HCT116 (cell line): ENCODE measurements around the gene TRPV5. TPM values are rescaled to one million over a fixed set of nuclear protein-coding genes. Genes with fewer than 3 reads are reported as not detected.

ENCODE experiments used
- ATAC-seq: fragments of 200-7000 bp; cut with Tn5 transposase; 2 replicates; pipeline ENCODE4 v1.9.1; 2020; ENCODE audit warnings: mild to moderate bottlenecking, moderate library complexity
- BruUV-seq: library from RNA; stranded (reverse); fragments of 400-500 nt; replicated peaks from 2 replicates; lab custom pipeline; 2021; lab: Mats Ljungman, UMichigan
- CTCF ChIA-PET: fragments of 300-600 bp; sonication (Branson Sonifier 250); formaldehyde crosslinking; loops from one replicate; lab custom pipeline; 2021; ENCODE audit warnings: antibody characterized with exemption; lab: Charles Lee
- POLR2A ChIA-PET: fragments of 300-600, 350-600 bp; sonication (Branson Sonifier 250); formaldehyde crosslinking; loops from one replicate; lab custom pipeline; 2021; ENCODE audit warnings: antibody characterized with exemption; lab: Charles Lee
- RAD21 ChIA-PET, 2 experiments: fragments of 300-600 bp; sonication (Branson Sonifier 250); formaldehyde crosslinking; loops; one replicate each; lab custom pipeline; 2023; ENCODE audit warnings: low total read pairs in 2 of 2; ENCODE audit not compliant: uncharacterized antibody in 2 of 2, unreplicated experiment in 2 of 2, low non-redundant PET in 1 of 2; lab: Charles Lee
- DNase-seq: peaks from one replicate; pipeline ENCODE4 v3.0.0-alpha.2; 2010; ENCODE audit warnings: low read depth, low spot score
- H2AFZ ChIP-seq: fragments of 200-600 bp; shearing (Covaris generic), sonication (generic); 2 replicates; pipeline ENCODE4 v1.6.1; 2017; ENCODE audit warnings: low read depth, mixed run types, mixed read lengths, antibody characterized with exemption, low read length; ENCODE audit not compliant: poor library complexity, severe bottlenecking
- H3K27ac ChIP-seq: 2 replicates; pipeline ENCODE4 v1.5.1; 2012; ENCODE audit warnings: low read depth, low read length
- H3K27me3 ChIP-seq: fragments of 200-600 bp; sonication (generic); 2 replicates; pipeline ENCODE4 v1.6.1; 2016; ENCODE audit warnings: mixed run types, low read length, mixed read lengths; ENCODE audit not compliant: insufficient read depth
- H3K36me3 ChIP-seq, 2 experiments: fragments of 200-500 bp in 1 of 2; fragments of 200-600 bp in 1 of 2; sonication (Bioruptor generic) in 1 of 2; sonication (generic) in 1 of 2; 2 replicates each; pipeline versions ENCODE4 v1.5.1 to v1.6.1; 2014 to 2016; ENCODE audit warnings: low read length in 2 of 2, inconsistent platforms in 1 of 2, mixed read lengths in 1 of 2, mixed run types in 1 of 2; ENCODE audit not compliant: insufficient read depth in 2 of 2, control insufficient read depth in 1 of 2
- H3K4me1 ChIP-seq, 2 experiments: fragments of 200-600 bp in 1 of 2; sonication (generic) in 1 of 2; 2 replicates each; pipeline versions ENCODE4 v1.5.1 to v1.6.1; 2012 to 2017; ENCODE audit warnings: low read length in 2 of 2, inconsistent platforms in 1 of 2, mild to moderate bottlenecking in 1 of 2, mixed read lengths in 1 of 2, mixed run types in 1 of 2, moderate library complexity in 1 of 2; ENCODE audit not compliant: insufficient read depth in 2 of 2, control insufficient read depth in 1 of 2
- H3K4me2 ChIP-seq: fragments of 200-600 bp; sonication (generic); 2 replicates; pipeline ENCODE4 v1.6.1; 2017; ENCODE audit warnings: mixed run types, low read length, mixed read lengths
- H3K4me3 ChIP-seq, 2 experiments: fragments of 200-600 bp in 1 of 2; sonication (generic) in 1 of 2; replicated peaks in 1 of 2; 2 replicates each; pipeline ENCODE4 v1.5.1; 2011 to 2016; ENCODE audit warnings: low read length in 2 of 2, control low read depth in 1 of 2, low read depth in 1 of 2, mild to moderate bottlenecking in 1 of 2, mixed read lengths in 1 of 2, mixed run types in 1 of 2
- H3K79me2 ChIP-seq: fragments of 200-600 bp; sonication (generic); 2 replicates; pipeline ENCODE4 v1.6.1; 2017; ENCODE audit warnings: mild to moderate bottlenecking, mixed run types, low read length, moderate library complexity, mixed read lengths; ENCODE audit not compliant: insufficient read depth
- H3K9ac ChIP-seq: fragments of 200-600 bp; sonication (generic); 2 replicates; pipeline ENCODE4 v1.6.1; 2016; ENCODE audit warnings: low read length, mixed read lengths
- H3K9me2 ChIP-seq: fragments of 200-600 bp; sonication (generic), shearing (Covaris generic); 2 replicates; pipeline ENCODE4 v1.6.1; 2017; ENCODE audit warnings: mixed run types, mild to moderate bottlenecking, moderate library complexity; ENCODE audit not compliant: insufficient read depth
- H3K9me3 ChIP-seq, 2 experiments: fragments of 200-500 bp in 1 of 2; fragments of 200-600 bp in 1 of 2; sonication (Bioruptor generic) in 1 of 2; sonication (generic) in 1 of 2; 2 replicates each; pipeline ENCODE4 v1.6.1; 2014 to 2017; ENCODE audit warnings: low read length in 2 of 2, mixed read lengths in 2 of 2, inconsistent platforms in 1 of 2, low read depth in 1 of 2, mild to moderate bottlenecking in 1 of 2, mixed run types in 1 of 2, moderate library complexity in 1 of 2; ENCODE audit not compliant: control insufficient read depth in 1 of 2, insufficient read depth in 1 of 2
- H4K20me1 ChIP-seq: fragments of 200-600 bp; sonication (generic), shearing (Covaris generic); 2 replicates; pipeline ENCODE4 v1.6.1; 2017; ENCODE audit warnings: mixed run types, mild to moderate bottlenecking, moderate library complexity; ENCODE audit not compliant: insufficient read depth
- CBX3 ChIP-seq: IDR thresholded peaks from 2 replicates; pipeline ENCODE4 v1.6.1; 2012; ENCODE audit warnings: low read depth
- CEBPB ChIP-seq: IDR thresholded peaks from 2 replicates; pipeline ENCODE4 v1.6.1; 2012; ENCODE audit warnings: low read depth
- EGR1 ChIP-seq: IDR thresholded peaks from 2 replicates; pipeline ENCODE4 v1.6.1; 2012; ENCODE audit warnings: low read depth
- ELF1 ChIP-seq: IDR thresholded peaks from 2 replicates; pipeline ENCODE4 v1.6.1; 2012; ENCODE audit warnings: low read depth, borderline replicate concordance
- EZH2phosphoT487 ChIP-seq: fragments of 200-600 bp; IDR thresholded peaks from 2 replicates; pipeline ENCODE4 v1.6.1; 2018; ENCODE audit warnings: antibody characterized with exemption, borderline replicate concordance
- FOSL1 ChIP-seq: IDR thresholded peaks from 2 replicates; pipeline ENCODE4 v1.6.1; 2012; ENCODE audit warnings: low read depth
- MAX ChIP-seq: IDR thresholded peaks from 2 replicates; pipeline ENCODE4 v1.6.1; 2012
- POLR2A ChIP-seq: IDR thresholded peaks from 2 replicates; pipeline ENCODE4 v1.7.0; 2011; ENCODE audit warnings: borderline replicate concordance; ENCODE audit not compliant: insufficient read depth, insufficient read length; ENCODE audit errors: extremely low read depth
- RAD21 ChIP-seq: IDR thresholded peaks from 2 replicates; pipeline ENCODE4 v1.6.1; 2012; ENCODE audit warnings: low read depth, mild to moderate bottlenecking
- SIN3A ChIP-seq: IDR thresholded peaks from 2 replicates; pipeline ENCODE4 v1.6.1; 2012; ENCODE audit warnings: low read depth
- SP1 ChIP-seq: IDR thresholded peaks from 2 replicates; pipeline ENCODE4 v1.6.1; 2012; ENCODE audit warnings: low read depth
- SRF ChIP-seq: IDR thresholded peaks from 2 replicates; pipeline ENCODE4 v1.6.1; 2012; ENCODE audit warnings: low read depth
- ZNF274 ChIP-seq: fragments of 200-500 bp; sonication (Bioruptor generic); IDR thresholded peaks from 2 replicates; pipeline ENCODE4 v1.6.1; 2014; ENCODE audit warnings: mild to moderate bottlenecking, low read depth, low read length, inconsistent platforms
- intact Hi-C: fragments of 100-400 bp; cut with micrococcal nuclease; formaldehyde crosslinking; loops from 2 replicates; pipeline ENCODE4 v1.10.0; 2022
- total RNA-seq: library from RNA; stranded (reverse); gene quantifications from one replicate; pipeline ENCODE4 v1.2.1, GENCODE V29; 2021; ENCODE audit not compliant: unreplicated experiment

TRPV5 gene
- total RNA-seq, 1 experiment from 2014 or later: not detected

DNA sequence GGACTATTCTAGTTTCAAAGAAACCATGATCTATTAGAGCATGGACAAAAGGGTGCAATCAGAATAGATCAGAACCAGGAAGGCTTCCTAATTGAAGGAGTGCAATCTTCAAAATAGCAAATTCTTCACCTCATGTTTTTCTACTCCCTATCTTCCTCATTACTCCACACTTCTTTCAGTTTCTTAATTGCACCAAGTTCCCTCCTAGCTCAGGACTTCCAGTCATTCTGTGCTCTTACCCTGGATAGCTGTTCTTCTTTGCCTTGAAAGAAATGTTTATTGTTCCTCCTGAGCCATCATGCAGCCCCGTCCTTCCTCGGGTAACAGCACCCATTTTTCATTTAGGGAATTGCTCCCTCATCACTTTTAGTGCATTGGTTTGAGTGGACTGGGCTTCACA, 23.1 kb downstream of the TRPV5 start:
- Histone ChIP-seq H3K79me2 (no peaks in the 10 kb centered on the region), H4K20me1 (no peaks in the 10 kb centered on the region), H3K9me2 (no peaks in the 10 kb centered on the region), H2AFZ (no peak overlapping the region), H3K36me3 (no peaks in the 10 kb centered on the region), H3K4me3 (no peak overlapping the region), H3K4me2 (no peak overlapping the region), H3K4me1 (no peaks in the 10 kb centered on the region)
- no TSS peak for BruUV-seq
- no peak for DNase-seq
- RAD21 ChIA-PET: no interaction called here
- CTCF ChIA-PET: interaction anchor here (0.8 to 2.1 kb wide), 13 partner anchors 9 to 305 kb away, joined by 3 to 13 read pairs (median 5); partner anchors contain the start of gene KEL
- POLR2A ChIA-PET: no interaction called here
- no peak for ATAC-seq
- TF ChIP-seq CBX3 (no peak), SRF (no peak), MAX (no peak), FOSL1 (no peak), SP1 (no peak), ZNF274 (no peak), SIN3A (no peak), EZH2phosphoT487 (no peak), POLR2A (no peak)
- TF ChIP-seq, all 23 proteins: peak for 0
- no peak overlapping the region for H3K27ac ChIP-seq
- peaks cover 7% of the 10 kb centered on the region; the same call in 1 of the 2 replicates for H3K27me3 ChIP-seq
- intact Hi-C loops: no loop called here
- H3K9ac ChIP-seq: no peak overlapping the region
- H3K9me3 ChIP-seq: no peaks in the 10 kb centered on the region

GRCh38 chr7:142910031-142910433, 23.5 kb downstream of the TRPV5 start:
- Histone ChIP-seq H2AFZ (no peak overlapping the region), H3K36me3 (no peaks in the 10 kb centered on the region), H3K9me2 (no peaks in the 10 kb centered on the region), H3K9ac (no peak overlapping the region), H3K4me2 (no peak overlapping the region), H3K9me3 (no peaks in the 10 kb centered on the region), H3K4me3 (no peak overlapping the region), H3K27ac (no peak overlapping the region), H3K27me3 (peaks cover 7% of the 10 kb centered on the region; the same call in 1 of the 2 replicates), H3K4me1 (no peaks in the 10 kb centered on the region), H4K20me1 (no peaks in the 10 kb centered on the region), H3K79me2 (no peaks in the 10 kb centered on the region)
- intact Hi-C loops: no loop called here
- no peak for DNase-seq
- no peak for ATAC-seq
- ChIA-PET POLR2A (interaction anchor here (0.9 kb wide), 1 partner anchor 16 kb away, joined by 3 read pairs; no protein-coding TSS in a partner anchor), CTCF (interaction anchor here (0.8 to 2.1 kb wide), 14 partner anchors 10 to 305 kb away, joined by 3 to 13 read pairs (median 5); partner anchors contain the start of gene KEL), RAD21 (interaction anchor here in 1 of 2 experiments (1.2 kb wide), 1 partner anchor 51 kb away, joined by 5 read pairs; no protein-coding TSS in a partner anchor)
- TF ChIP-seq EGR1 (no peak), ELF1 (no peak), RAD21 (no peak), CEBPB (no peak)
- BruUV-seq: no TSS peak
